ENCODE measurements around the gene ZNF232.

DNA sequence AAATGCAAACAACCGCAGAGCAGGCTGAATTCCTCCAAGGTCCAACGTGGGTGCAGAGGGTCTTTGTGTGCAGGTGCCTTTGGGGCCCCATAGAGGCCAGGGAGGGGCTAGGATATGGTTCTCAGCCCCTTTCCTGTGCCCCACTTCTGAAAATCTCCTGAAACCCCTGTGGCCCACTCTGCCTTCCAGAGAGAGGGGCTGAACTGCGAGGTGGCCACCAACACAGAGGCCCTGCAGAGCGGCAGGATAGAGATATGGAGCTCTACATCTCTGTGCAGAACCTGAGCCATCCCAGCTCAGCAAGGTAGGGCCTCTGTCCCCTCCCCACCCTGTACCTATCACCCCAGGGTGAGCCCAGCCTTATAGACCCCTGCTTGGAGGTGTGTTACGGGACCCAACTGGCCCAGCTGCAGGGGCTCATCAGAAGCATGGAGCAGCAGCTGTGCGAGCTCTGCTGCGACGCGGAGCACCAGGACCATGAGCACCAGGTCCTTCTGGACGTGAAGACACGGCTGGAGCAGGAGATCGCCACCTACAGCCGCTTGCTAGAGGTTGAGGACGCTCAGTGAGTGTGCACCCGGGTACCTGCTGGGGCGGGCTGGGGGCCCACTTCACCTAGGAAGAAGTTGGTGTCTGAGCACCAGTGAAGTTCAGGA lies 9.6 kb upstream of the ZNF232 start:
- TF ChIP-seq CTCF (IDR thresholded peaks at IDR 0.05; ENCODE audit: poor library complexity, severe bottlenecking) (no peak), EZH2 (IDR thresholded peaks at IDR 0.05; ENCODE audit: borderline replicate concordance, insufficient read depth, low read length, poor library complexity, severe bottlenecking) (no peak), RAD21 (conservative IDR thresholded peaks at IDR 0.05) (no peak), EP300 (conservative IDR thresholded peaks at IDR 0.05; ENCODE audit: poor library complexity, severe bottlenecking) (no peak), REST (IDR thresholded peaks at IDR 0.05; ENCODE audit: borderline replicate concordance) (no peak), POLR2AphosphoS5 (IDR thresholded peaks at IDR 0.05) (no peak), TAF1 (IDR thresholded peaks at IDR 0.05; ENCODE audit: low read depth) (no peak)

All from neural cell (in vitro differentiated cells).